ENCODE results near the gene AKT3.

GRCh38 chr1:243475966-243476365 is 374.1 kb downstream of the AKT3 start:
- no peak for TF ChIP-seq POLR2A (IDR thresholded peaks at IDR 0.05; ENCODE audit: low read depth, low read length)
- TF ChIP-seq POLR2AphosphoS5 (IDR thresholded peaks at IDR 0.05; ENCODE audit: low read depth, low read length), result no peak
- no peak for TF ChIP-seq TAF1 (IDR thresholded peaks at IDR 0.05; ENCODE audit: low read depth, low read length)
- no peak for TF ChIP-seq PAX5 (IDR thresholded peaks at IDR 0.05; ENCODE audit: insufficient read depth, low read length, severe bottlenecking)
- TF ChIP-seq SPI1 (IDR thresholded peaks at IDR 0.05; ENCODE audit: low read depth, low read length), result no peak
- TF ChIP-seq POU2F2 (IDR thresholded peaks at IDR 0.05; ENCODE audit: low read depth, low read length), result no peak

Data from GM12891 (cell line).